Measurements from ENCODE around the gene DOK6. TPM values are rescaled to one million over a fixed set of nuclear protein-coding genes. Genes with fewer than 3 reads are reported as not detected.

DOK6 gene
- total and polyA plus RNA-seq, 2 of the 13 experiments (the other 11 are each of a cell fraction or from before 2014, with no cell fraction given), result 17.0 to 17.2 TPM

GRCh38 chr18:69469444-69469919 is 68.8 kb downstream of the DOK6 start (continued):
- TF ChIP-seq ZBTB40 (IDR thresholded peaks at IDR 0.05) (no peak), ZBTB40 (CRISPR knock-in tag; IDR thresholded peaks at IDR 0.05) (no peak), ZBTB37 (CRISPR knock-in tag; IDR thresholded peaks at IDR 0.05) (no peak), BCL6 (CRISPR knock-in tag; IDR thresholded peaks at IDR 0.05) (no peak), DRAP1 (CRISPR knock-in tag; IDR thresholded peaks at IDR 0.05) (no peak), ZNF354B (CRISPR knock-in tag; IDR thresholded peaks at IDR 0.05) (no peak), ELF3 (CRISPR knock-in tag; IDR thresholded peaks at IDR 0.05) (no peak), HMG20B (CRISPR knock-in tag; conservative IDR thresholded peaks at IDR 0.05) (no peak), PHF21A (CRISPR knock-in tag; IDR thresholded peaks at IDR 0.05) (no peak), TBL1XR1 (IDR thresholded peaks at IDR 0.05; ENCODE audit: borderline replicate concordance, low read length, partially characterized antibody) (no peak), KAT7 (CRISPR knock-in tag; IDR thresholded peaks at IDR 0.05; ENCODE audit: borderline replicate concordance) (no peak), HNRNPL (IDR thresholded peaks at IDR 0.05; ENCODE audit: low read depth, low read length) (no peak), HOXA9 (CRISPR knock-in tag; IDR thresholded peaks at IDR 0.05; ENCODE audit: borderline replicate concordance) (no peak), ZNF234 (CRISPR knock-in tag; conservative IDR thresholded peaks at IDR 0.05) (no peak), GATAD2A (CRISPR knock-in tag; IDR thresholded peaks at IDR 0.05) (no peak), AGO2 (optimal IDR thresholded peaks at IDR 0.05; ENCODE audit: low read depth, low read length) (peak; percentile 37), JUNB (CRISPR knock-in tag; IDR thresholded peaks at IDR 0.05; ENCODE audit: borderline replicate concordance) (no peak), ZMYM4 (CRISPR knock-in tag; IDR thresholded peaks at IDR 0.05) (peak; percentile 22; the same call in 1 of the 2 replicates)
- TF ChIP-seq, protein P1, sequence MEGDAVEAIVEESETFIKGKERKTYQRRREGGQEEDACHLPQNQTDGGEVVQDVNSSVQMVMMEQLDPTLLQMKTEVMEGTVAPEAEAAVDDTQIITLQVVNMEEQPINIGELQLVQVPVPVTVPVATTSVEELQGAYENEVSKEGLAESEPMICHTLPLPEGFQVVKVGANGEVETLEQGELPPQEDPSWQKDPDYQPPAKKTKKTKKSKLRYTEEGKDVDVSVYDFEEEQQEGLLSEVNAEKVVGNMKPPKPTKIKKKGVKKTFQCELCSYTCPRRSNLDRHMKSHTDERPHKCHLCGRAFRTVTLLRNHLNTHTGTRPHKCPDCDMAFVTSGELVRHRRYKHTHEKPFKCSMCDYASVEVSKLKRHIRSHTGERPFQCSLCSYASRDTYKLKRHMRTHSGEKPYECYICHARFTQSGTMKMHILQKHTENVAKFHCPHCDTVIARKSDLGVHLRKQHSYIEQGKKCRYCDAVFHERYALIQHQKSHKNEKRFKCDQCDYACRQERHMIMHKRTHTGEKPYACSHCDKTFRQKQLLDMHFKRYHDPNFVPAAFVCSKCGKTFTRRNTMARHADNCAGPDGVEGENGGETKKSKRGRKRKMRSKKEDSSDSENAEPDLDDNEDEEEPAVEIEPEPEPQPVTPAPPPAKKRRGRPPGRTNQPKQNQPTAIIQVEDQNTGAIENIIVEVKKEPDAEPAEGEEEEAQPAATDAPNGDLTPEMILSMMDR (CRISPR knock-in tag; IDR thresholded peaks at IDR 0.05), result peak; percentile 30; the same call in 1 of the 2 replicates
